HFFc6 (cell line): ENCODE measurements around the gene GSTP1. TPM values are rescaled to one million over a fixed set of nuclear protein-coding genes. Genes with fewer than 3 reads are reported as not detected.

Source experiments
- DNase-seq: peaks from one replicate; pipeline ENCODE4 v3.0.0-alpha.2; 2018
- H3K27ac Mint-ChIP-seq: 2 replicates; pipeline ENCODE4 v1.8.0; 2020; ENCODE audit warnings: mild to moderate bottlenecking, mixed read lengths
- H3K27me3 Mint-ChIP-seq: 2 replicates; pipeline ENCODE4 v1.8.0; 2021; ENCODE audit warnings: mild to moderate bottlenecking, moderate library complexity, mixed read lengths; ENCODE audit not compliant: insufficient read depth
- H3K36me3 Mint-ChIP-seq: 2 replicates; pipeline ENCODE4 v1.8.0; 2021; ENCODE audit warnings: low read depth, mixed read lengths
- H3K4me1 Mint-ChIP-seq: 2 replicates; pipeline ENCODE4 v1.8.0; 2020; ENCODE audit warnings: low read depth, mixed read lengths
- H3K4me3 Mint-ChIP-seq: 2 replicates; pipeline ENCODE4 v1.8.0; 2020; ENCODE audit warnings: mild to moderate bottlenecking, moderate library complexity, mixed read lengths
- H3K9me3 Mint-ChIP-seq: 2 replicates; pipeline ENCODE4 v1.8.0; 2020; ENCODE audit warnings: mild to moderate bottlenecking, mixed read lengths
- total RNA-seq, 6 experiments: library from RNA; stranded (reverse); fragmentation: NEBNext Ultra II Directional; extraction: Animal tissue kit (Norgen Biotek cat#: 25700); gene quantifications; 2 replicates in 1 of 6; 3 replicates in 5 of 6; pipeline ENCODE4 v1.2.3, GENCODE V29; 2021
- TF ChIP-seq, protein P1 (sequence below): fragments of 200-600 bp; sonication (generic); IDR thresholded peaks from 2 replicates; pipeline ENCODE4 v1.5.0; 2021; ENCODE audit warnings: antibody characterized with exemption, mild to moderate bottlenecking

The GSTP1 gene
- total RNA-seq, 6 experiments from 2014 or later, result 497 to 569 (median 512) TPM

DNA sequence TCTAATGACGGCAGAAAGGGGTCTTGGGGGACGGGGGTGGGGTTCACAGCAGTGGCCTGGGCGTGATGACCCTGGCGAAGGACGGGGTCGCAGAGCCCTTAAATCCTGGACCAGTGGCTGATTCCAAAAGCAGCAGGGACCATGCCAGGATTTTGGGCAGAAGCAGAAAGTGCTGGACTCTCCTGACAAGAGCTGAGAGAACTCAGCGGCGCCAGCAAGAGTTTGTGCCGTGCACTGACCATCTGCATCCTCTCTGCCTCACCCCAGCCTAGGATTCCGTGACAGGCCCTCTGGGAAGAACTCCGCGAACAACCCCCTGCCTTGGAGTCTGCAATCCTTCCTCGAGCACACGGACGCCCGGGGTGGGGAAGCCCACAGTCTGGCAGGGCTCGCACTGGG, 22.5 kb downstream of the GSTP1 start:
- TF ChIP-seq, protein P1, sequence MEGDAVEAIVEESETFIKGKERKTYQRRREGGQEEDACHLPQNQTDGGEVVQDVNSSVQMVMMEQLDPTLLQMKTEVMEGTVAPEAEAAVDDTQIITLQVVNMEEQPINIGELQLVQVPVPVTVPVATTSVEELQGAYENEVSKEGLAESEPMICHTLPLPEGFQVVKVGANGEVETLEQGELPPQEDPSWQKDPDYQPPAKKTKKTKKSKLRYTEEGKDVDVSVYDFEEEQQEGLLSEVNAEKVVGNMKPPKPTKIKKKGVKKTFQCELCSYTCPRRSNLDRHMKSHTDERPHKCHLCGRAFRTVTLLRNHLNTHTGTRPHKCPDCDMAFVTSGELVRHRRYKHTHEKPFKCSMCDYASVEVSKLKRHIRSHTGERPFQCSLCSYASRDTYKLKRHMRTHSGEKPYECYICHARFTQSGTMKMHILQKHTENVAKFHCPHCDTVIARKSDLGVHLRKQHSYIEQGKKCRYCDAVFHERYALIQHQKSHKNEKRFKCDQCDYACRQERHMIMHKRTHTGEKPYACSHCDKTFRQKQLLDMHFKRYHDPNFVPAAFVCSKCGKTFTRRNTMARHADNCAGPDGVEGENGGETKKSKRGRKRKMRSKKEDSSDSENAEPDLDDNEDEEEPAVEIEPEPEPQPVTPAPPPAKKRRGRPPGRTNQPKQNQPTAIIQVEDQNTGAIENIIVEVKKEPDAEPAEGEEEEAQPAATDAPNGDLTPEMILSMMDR, result no peak
- peaks cover 15% of the 10 kb centered on the region for H3K27me3 Mint-ChIP-seq
- DNase-seq, result no peak
- peaks cover 12% of the 10 kb centered on the region for H3K4me1 Mint-ChIP-seq
- H3K9me3 Mint-ChIP-seq, result peaks cover 4% of the 10 kb centered on the region; the same call in 1 of the 2 replicates
- H3K27ac Mint-ChIP-seq, result peak overlapping the region; percentile 60; the same call in 1 of the 2 replicates
- H3K36me3 Mint-ChIP-seq, result no peaks in the 10 kb centered on the region
- H3K4me3 Mint-ChIP-seq, result peak overlapping the region; percentile 91

DNA sequence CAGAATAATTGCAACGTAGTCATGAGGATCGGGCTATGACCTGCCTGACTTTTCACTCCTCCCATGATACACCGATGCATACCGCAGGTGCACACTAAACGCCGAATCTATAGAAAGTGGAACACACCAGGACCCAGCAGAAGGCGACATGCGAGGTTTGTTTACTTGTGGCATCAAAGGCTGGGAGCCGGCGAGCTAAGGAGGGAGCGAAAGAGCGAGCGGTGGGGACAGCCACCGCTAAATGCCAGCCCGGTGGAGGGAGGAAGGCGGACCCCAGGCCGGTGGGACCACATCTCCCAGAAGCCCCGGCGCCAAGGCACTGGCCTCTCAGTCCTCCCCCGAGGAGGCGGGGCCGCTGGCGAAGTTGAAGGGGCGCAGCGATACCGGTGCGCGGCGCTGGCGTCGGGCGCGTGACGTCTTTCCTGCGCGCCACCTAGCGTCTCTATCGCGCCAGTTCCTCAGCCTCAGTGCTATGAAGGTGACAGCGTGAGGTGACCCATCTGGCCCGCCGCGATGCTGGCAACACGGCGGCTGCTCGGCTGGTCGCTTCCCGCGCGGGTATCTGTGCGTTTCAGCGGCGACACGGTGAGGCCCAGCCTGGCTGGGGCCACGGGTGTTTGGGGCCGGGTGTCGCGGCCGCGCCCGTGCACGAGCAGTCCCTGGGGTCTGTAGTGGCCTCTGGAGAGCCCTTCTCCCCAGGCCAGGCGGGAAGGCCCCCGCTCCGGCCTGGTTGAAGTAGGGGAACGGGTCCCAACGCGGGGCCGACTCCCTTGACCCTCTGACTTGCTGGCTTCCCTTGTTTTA, 23.1 kb downstream of the GSTP1 start, which contains the start of gene NDUFV1:
TSS of gene NDUFV1 (plus strand) at position 445 of the 804 bp plus-strand sequence. CDS start at position 514, 69 bp downstream.
- H3K27ac Mint-ChIP-seq, result peak within 1 kb of the TSS; percentile 81
- DNase-seq, result peak; percentile 83
- no peaks in the 10 kb centered on the region for H3K36me3 Mint-ChIP-seq
- H3K4me3 Mint-ChIP-seq, result peak within 1 kb of the TSS; percentile 91
- TF ChIP-seq, protein P1, result peak; percentile 81
- peaks cover 12% of the 10 kb centered on the region for H3K4me1 Mint-ChIP-seq
- H3K27me3 Mint-ChIP-seq, result peaks cover 15% of the 10 kb centered on the region
- H3K9me3 Mint-ChIP-seq, result peaks cover 4% of the 10 kb centered on the region; the same call in 1 of the 2 replicates

DNA sequence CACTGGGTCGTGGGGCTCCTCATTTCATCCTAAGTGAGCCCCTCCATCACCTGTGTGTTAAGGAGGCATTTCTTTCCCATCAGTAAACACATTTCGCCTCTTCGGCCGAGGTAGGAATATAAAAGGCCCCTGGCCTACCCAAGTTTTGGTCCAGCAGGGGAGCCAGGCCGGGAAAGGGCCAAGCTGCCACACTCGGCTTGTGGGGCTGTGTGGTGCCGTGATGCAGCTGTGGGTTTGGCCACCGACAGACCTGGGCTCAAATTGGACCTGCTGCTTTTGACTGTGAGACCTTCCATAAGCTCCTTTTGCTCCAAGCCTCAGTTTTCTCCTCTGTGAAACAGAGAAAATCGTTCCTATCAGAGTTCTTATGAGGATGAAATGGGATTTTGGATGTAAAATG, 23.9 kb downstream of the GSTP1 start:
- DNase-seq, result no peak
- TF ChIP-seq, protein P1, result no peak
- H3K27me3 Mint-ChIP-seq, result peaks cover 13% of the 10 kb centered on the region

DNA sequence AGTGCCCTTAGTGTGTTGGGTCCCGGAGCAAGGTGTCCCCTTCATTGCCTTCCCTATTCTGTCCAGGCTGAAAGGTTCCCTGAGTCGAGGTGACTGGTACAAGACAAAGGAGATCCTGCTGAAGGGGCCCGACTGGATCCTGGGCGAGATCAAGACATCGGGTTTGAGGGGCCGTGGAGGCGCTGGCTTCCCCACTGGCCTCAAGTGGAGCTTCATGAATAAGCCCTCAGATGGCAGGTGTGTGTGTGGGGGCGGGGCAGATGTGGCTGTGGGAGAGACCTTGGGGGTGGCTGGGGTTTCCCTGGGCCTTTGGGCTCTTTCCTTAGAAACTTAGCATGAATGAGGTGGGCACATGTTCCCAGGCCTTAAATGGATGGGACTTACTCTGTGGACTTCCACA, 24.9 kb downstream of the GSTP1 start:
- H3K36me3 Mint-ChIP-seq, result no peaks in the 10 kb centered on the region
- H3K27me3 Mint-ChIP-seq, result peaks cover 8% of the 10 kb centered on the region
- peak overlapping the region; percentile 91 for H3K4me3 Mint-ChIP-seq
- TF ChIP-seq, protein P1, result no peak
- no peak for DNase-seq
- H3K4me1 Mint-ChIP-seq, result peaks cover 12% of the 10 kb centered on the region
- no peaks in the 10 kb centered on the region for H3K9me3 Mint-ChIP-seq
- H3K27ac Mint-ChIP-seq, result no peak overlapping the region

More for the DNA sequence above, 23.9 kb downstream of the GSTP1 start:
- Mint-ChIP-seq H3K4me3 (peak overlapping the region; percentile 91), H3K27ac (peak overlapping the region; percentile 81), H3K9me3 (0 out of 2 replicates have a peak, but pooled peaks cover 3% of the 10 kb centered on the region), H3K4me1 (peaks cover 12% of the 10 kb centered on the region), H3K36me3 (no peaks in the 10 kb centered on the region)

DNA sequence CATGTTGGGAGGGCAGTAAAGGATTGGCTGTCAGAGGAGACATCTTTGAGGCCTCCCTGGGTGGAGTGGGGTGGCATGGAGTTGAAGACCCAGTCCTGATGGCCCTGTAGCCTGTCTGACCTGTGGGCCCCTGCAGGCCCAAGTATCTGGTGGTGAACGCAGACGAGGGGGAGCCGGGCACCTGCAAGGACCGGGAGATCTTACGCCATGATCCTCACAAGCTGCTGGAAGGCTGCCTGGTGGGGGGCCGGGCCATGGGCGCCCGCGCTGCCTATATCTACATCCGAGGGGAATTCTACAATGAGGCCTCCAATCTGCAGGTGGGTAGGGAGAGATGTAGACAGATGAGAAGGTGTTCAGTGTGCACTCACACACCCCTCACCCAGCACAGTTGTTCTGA, 25.7 kb downstream of the GSTP1 start:
- Mint-ChIP-seq H3K27me3 (peaks cover 6% of the 10 kb centered on the region), H3K9me3 (no peaks in the 10 kb centered on the region), H3K4me1 (peaks cover 12% of the 10 kb centered on the region), H3K4me3 (no peak overlapping the region), H3K27ac (no peak overlapping the region), H3K36me3 (no peaks in the 10 kb centered on the region)
- TF ChIP-seq, protein P1, result no peak
- no peak for DNase-seq
